ENCODE results near the gene TWIST2.

Gene TWIST2

DNA sequence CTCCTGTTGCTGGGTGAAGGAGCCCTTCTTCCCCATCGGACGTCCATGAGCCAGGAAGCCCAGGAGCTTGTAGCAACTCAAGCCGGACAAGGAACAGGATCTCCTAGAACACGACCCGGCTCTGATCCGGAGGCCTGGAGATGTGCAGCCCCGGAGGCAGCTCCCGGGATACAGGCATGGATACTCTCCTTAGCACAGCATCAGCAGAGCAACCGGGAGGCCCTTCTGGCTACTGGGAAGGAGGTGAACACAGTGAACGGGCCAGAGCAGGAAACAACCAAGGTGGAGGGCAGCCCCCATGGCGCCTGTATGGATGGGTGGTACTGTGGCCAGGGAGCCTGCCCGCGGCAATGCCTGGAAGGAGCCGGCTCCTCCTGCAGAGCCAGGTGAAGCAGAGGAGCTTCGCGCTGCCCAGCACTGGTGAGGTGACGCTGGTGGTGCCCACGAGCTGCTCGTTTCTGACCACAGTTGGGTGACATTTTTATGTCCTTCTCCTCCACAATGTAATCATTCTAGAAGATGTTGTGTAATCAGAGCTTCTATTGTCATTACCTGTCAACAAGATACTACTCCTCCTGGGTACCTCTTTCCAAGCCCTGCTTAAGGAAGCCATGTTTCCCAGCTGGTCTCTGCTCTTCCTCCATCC lies 94.3 kb downstream of the TWIST2 start:
- TF ChIP-seq TAF1 (IDR thresholded peaks at IDR 0.05; ENCODE audit: borderline replicate concordance, insufficient read depth, low read length) (no peak), FOXP2 (optimal IDR thresholded peaks at IDR 0.05; ENCODE audit: borderline replicate concordance, extremely low read depth, extremely low read length, insufficient read depth) (no peak), SIN3A (IDR thresholded peaks at IDR 0.05; ENCODE audit: borderline replicate concordance, insufficient read depth, low read length) (no peak), POLR2AphosphoS5 (IDR thresholded peaks at IDR 0.05; ENCODE audit: low read depth, low read length) (no peak)
- TF ChIP-seq, protein P1, sequence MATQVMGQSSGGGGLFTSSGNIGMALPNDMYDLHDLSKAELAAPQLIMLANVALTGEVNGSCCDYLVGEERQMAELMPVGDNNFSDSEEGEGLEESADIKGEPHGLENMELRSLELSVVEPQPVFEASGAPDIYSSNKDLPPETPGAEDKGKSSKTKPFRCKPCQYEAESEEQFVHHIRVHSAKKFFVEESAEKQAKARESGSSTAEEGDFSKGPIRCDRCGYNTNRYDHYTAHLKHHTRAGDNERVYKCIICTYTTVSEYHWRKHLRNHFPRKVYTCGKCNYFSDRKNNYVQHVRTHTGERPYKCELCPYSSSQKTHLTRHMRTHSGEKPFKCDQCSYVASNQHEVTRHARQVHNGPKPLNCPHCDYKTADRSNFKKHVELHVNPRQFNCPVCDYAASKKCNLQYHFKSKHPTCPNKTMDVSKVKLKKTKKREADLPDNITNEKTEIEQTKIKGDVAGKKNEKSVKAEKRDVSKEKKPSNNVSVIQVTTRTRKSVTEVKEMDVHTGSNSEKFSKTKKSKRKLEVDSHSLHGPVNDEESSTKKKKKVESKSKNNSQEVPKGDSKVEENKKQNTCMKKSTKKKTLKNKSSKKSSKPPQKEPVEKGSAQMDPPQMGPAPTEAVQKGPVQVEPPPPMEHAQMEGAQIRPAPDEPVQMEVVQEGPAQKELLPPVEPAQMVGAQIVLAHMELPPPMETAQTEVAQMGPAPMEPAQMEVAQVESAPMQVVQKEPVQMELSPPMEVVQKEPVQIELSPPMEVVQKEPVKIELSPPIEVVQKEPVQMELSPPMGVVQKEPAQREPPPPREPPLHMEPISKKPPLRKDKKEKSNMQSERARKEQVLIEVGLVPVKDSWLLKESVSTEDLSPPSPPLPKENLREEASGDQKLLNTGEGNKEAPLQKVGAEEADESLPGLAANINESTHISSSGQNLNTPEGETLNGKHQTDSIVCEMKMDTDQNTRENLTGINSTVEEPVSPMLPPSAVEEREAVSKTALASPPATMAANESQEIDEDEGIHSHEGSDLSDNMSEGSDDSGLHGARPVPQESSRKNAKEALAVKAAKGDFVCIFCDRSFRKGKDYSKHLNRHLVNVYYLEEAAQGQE (IDR thresholded peaks at IDR 0.05; ENCODE audit: insufficient read depth in 1 of 2, low read depth in 2 of 2, low read length in 2 of 2) = no peak

DNA sequence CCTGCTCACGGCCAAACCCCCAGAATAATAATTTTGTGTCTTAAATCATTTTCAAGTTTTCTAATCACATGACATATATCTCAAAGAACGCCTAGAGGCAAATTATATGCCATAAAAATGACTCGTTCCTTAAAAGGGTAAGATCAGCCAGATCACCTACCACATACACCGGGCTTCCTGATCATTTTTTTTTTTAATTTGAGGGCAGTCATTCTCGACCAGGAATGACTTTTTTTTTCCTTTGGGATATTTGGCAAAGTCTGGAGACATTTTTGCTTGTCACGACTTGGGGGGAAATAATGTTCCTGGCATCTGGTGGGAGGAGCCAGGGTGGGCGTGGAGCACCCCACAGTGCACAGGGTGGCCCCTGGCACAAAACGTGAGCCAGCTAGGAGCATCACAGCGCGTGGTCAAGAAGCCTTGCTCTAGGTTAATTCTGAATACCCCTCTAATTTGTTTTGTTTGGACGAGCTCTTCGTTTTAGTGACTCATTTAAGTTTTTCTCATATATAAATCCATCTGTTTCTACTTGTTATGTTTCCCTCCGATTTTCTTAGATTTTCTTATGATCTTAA lies 94.9 kb downstream of the TWIST2 start:
- TF ChIP-seq, protein P1 (IDR thresholded peaks at IDR 0.05; ENCODE audit: insufficient read depth in 1 of 2, low read depth in 2 of 2, low read length in 2 of 2) = no peak

DNA sequence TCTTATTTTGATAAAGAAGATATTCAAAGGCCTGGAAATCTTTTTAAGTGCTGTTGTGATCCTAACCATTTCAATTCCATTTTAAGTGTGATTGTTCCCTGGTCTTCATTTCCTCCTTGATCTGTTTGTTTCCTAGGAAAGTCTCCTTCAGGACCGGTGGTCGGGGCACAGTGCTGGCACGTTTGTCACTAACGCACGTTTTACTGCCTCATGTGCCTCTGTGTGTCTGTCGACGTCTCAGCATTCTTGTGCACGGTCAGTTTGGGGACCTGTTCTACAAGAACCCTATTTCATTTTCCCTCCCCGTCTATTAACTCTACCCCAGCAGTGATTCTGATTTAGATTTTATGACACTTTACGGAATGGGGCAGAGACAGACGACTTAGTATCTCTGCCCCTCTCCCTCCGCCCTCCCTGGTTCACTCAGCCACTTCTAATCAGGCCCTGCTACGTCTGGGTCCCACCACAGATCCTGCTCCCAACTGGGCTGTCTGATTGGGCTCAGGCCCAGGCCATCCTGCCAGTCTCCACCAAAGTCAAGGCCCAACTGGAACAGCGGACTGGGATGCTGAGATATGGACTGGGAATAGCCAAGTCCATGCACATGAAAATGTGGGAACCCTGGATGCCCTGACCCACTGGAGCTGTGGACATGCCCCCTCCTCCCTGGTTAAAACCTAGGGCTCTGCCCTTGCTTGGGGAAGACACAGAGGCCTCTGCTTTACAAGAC lies 95.6 kb downstream of the TWIST2 start:
- no peak for TF ChIP-seq TAF1 (IDR thresholded peaks at IDR 0.05; ENCODE audit: borderline replicate concordance, insufficient read depth, low read length)
- TF ChIP-seq, protein P1 (IDR thresholded peaks at IDR 0.05; ENCODE audit: insufficient read depth in 1 of 2, low read depth in 2 of 2, low read length in 2 of 2) = no peak
- TF ChIP-seq FOXP2 (optimal IDR thresholded peaks at IDR 0.05; ENCODE audit: borderline replicate concordance, extremely low read depth, extremely low read length, insufficient read depth) = no peak
- TF ChIP-seq SIN3A (IDR thresholded peaks at IDR 0.05; ENCODE audit: borderline replicate concordance, insufficient read depth, low read length) = no peak
- TF ChIP-seq POLR2AphosphoS5 (IDR thresholded peaks at IDR 0.05; ENCODE audit: low read depth, low read length) = no peak

DNA sequence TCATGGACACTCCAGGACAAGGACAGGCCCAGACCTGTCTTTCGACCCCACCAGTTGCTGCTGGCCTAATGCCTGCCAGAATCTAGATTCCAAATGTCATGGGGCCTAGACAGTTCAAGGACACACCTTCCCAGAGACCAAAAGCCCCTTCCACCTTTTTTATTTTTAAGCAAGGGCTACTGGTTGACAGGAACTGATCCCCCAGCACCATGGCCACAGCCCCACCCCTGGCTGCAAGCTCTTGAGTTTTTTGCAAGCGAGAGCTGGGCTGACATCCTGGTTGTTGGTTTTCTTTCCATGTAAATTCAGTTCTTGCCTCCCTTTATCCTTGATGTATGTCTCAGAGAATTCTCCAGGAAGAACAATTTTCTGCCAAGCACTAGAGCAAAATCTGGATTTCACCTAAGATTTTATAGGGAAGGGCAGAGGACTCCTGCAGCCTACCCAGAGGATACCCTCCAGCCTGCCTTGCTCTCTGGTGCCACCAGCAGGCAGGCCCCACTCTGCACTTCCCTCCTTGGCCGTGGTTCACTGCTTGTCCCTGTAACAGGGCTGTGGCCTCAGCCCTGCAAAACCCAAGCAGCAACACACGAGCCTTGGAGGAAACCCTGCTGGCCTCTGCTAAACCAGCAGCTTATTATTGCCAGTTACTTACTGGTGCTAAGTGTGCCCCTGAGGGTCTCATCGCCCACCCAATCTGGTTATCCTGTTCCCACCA lies 97.7 kb downstream of the TWIST2 start:
- TF ChIP-seq FOXP2 (optimal IDR thresholded peaks at IDR 0.05; ENCODE audit: borderline replicate concordance, extremely low read depth, extremely low read length, insufficient read depth) (no peak), SIN3A (IDR thresholded peaks at IDR 0.05; ENCODE audit: borderline replicate concordance, insufficient read depth, low read length) (no peak), POLR2AphosphoS5 (IDR thresholded peaks at IDR 0.05; ENCODE audit: low read depth, low read length) (no peak), TAF1 (IDR thresholded peaks at IDR 0.05; ENCODE audit: borderline replicate concordance, insufficient read depth, low read length) (no peak)
- TF ChIP-seq, protein P1 (IDR thresholded peaks at IDR 0.05; ENCODE audit: insufficient read depth in 1 of 2, low read depth in 2 of 2, low read length in 2 of 2) = no peak
